ENCODE results near the gene TSHZ2. TPM values are rescaled to one million over a fixed set of nuclear protein-coding genes. Genes with fewer than 3 reads are reported as not detected.
"Not testable (repeated sequence)": the region's sequence is repeated elsewhere in the genome, so short reads cannot be mapped to it uniquely, and the experiment has no call there.

Gene TSHZ2
- total and polyA plus RNA-seq, 2 donors (not counting 3 experiments of a cell fraction or from before 2014, with no cell fraction given): not detected

DNA sequence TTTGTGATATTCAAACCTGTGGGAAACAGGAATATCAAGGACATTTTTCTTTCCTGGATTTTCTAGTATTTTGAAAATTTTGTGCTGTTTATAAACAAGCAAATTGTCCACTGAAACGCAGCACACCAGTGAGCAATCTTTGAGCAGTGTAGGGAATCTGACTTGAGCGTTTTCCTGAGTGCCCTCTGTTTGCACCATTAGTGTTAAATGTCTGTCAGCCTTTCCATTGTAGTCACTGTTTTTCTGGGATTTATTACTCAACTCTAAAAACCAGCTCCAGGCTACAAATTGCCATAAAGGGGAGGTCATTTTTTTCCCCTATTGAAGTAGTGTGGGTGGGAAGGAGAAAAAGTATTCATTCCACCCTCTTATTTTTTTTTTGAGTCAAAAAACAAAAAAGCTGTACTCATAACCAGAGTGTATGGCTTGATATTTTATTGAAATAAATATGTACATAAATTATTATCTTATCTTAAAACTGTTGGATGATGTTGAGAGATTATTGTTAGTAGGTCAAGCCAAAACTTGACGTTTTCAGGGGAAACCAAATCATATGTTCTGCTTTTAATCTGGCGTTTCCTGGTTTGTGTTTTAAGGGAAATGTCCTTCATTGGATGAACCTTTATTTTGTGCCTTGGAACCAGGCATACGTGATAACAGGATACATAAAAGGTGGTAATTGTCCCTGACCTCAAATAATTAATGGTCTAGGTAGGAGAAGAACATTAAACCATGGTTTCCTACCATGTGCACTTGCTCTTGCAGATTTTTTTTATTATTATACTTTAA is 51.8 kb downstream of the TSHZ2 start:
- dilution Hi-C loops (cut with MboI; ENCODE audit: extremely low pct_ligation_motif_present, low sequenced_read_pairs): no loop called here
- H3K9ac ChIP-seq (replicated peaks; ENCODE audit: extremely low read depth, insufficient read depth, low read length): no peak overlapping the region
- TF ChIP-seq JUN (IDR thresholded peaks at IDR 0.05; ENCODE audit: borderline replicate concordance, insufficient read depth, insufficient read length, low read depth) (no peak), MYC (IDR thresholded peaks at IDR 0.05; ENCODE audit: low read depth, low read length) (no peak), EZH2 (IDR thresholded peaks at IDR 0.05; ENCODE audit: borderline replicate concordance, low read depth, low read length, severe bottlenecking) (no peak)
- TF ChIP-seq, protein P1, sequence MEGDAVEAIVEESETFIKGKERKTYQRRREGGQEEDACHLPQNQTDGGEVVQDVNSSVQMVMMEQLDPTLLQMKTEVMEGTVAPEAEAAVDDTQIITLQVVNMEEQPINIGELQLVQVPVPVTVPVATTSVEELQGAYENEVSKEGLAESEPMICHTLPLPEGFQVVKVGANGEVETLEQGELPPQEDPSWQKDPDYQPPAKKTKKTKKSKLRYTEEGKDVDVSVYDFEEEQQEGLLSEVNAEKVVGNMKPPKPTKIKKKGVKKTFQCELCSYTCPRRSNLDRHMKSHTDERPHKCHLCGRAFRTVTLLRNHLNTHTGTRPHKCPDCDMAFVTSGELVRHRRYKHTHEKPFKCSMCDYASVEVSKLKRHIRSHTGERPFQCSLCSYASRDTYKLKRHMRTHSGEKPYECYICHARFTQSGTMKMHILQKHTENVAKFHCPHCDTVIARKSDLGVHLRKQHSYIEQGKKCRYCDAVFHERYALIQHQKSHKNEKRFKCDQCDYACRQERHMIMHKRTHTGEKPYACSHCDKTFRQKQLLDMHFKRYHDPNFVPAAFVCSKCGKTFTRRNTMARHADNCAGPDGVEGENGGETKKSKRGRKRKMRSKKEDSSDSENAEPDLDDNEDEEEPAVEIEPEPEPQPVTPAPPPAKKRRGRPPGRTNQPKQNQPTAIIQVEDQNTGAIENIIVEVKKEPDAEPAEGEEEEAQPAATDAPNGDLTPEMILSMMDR (IDR thresholded peaks at IDR 0.05; ENCODE audit: extremely low read depth in 1 of 2, insufficient read depth in 1 of 2, low read depth in 1 of 2, low read length in 2 of 2): no peak
- H3K4me3 ChIP-seq (replicated peaks in 1 of 3; ENCODE audit: insufficient read depth in 1 of 3, low read depth in 1 of 3, low read length in 3 of 3): no peak overlapping the region
- H3K27me3 ChIP-seq (ENCODE audit: control insufficient read depth in 2 of 2, insufficient read depth in 2 of 2, low read length in 2 of 2): no peaks in the 10 kb centered on the region
- no peak overlapping the region for H3K27ac ChIP-seq (ENCODE audit: insufficient read depth, low read depth, low read length)
- POLR2A ChIA-PET: no interaction called here
- H2AFZ ChIP-seq (ENCODE audit: low read depth, low read length): no peak overlapping the region
- H3K4me1 ChIP-seq (ENCODE audit: control insufficient read depth, extremely low read depth, insufficient read depth, low read length): no peaks in the 10 kb centered on the region
- no peaks in the 10 kb centered on the region for H3K9me1 ChIP-seq (replicated peaks; ENCODE audit: control insufficient read depth, extremely low read depth, insufficient read depth, low read length)
- H3K9me3 ChIP-seq (replicated peaks; ENCODE audit: control insufficient read depth, insufficient read depth, low read length): no peaks in the 10 kb centered on the region
- no peaks in the 10 kb centered on the region for H4K20me1 ChIP-seq (replicated peaks; ENCODE audit: control insufficient read depth, extremely low read depth, insufficient read depth, low read length)
- H3K79me2 ChIP-seq (ENCODE audit: control insufficient read depth, insufficient read depth, low read length): no peaks in the 10 kb centered on the region
- BruUV-seq (replicated peaks): no TSS peak
- CTCF ChIA-PET: no interaction called here
- H3K36me3 ChIP-seq (ENCODE audit: control insufficient read depth in 2 of 2, extremely low read depth in 1 of 2, insufficient read depth in 2 of 2, low read length in 2 of 2): no peaks in the 10 kb centered on the region
- no peak overlapping the region for H3K4me2 ChIP-seq (ENCODE audit: insufficient read depth, low read length)
- intact Hi-C loops (cut with micrococcal nuclease): no loop called here
- no peak for DNase-seq (ENCODE audit: low read depth, low spot score)
- FAIRE-seq: no peak

DNA sequence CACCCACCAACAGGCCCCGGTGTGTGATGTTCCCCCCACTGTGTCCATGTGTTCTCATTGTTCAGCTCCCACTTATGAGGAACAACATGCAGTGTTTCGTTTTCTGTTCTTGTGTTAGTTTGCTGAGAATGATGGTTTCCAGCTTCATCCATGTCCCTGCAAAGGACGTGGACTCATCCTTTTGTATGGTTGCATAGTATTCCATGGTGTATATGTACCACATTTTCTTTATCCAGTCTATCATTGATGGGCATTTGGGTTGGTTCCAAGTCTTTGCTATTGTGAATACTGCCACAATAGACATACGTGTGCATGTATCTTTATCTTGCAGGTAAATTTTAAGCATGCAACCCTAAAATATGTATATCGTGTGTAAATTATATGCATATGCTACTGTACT is 52.5 kb downstream of the TSHZ2 start:
- H3K9me1 ChIP-seq (replicated peaks; ENCODE audit: control insufficient read depth, extremely low read depth, insufficient read depth, low read length); H3K4me3 ChIP-seq (replicated peaks in 1 of 3; ENCODE audit: insufficient read depth in 1 of 3, low read depth in 1 of 3, low read length in 3 of 3); intact Hi-C loops (cut with micrococcal nuclease); H3K9ac ChIP-seq (replicated peaks; ENCODE audit: extremely low read depth, insufficient read depth, low read length); H4K20me1 ChIP-seq (replicated peaks; ENCODE audit: control insufficient read depth, extremely low read depth, insufficient read depth, low read length); H3K79me2 ChIP-seq (ENCODE audit: control insufficient read depth, insufficient read depth, low read length); H3K4me2 ChIP-seq (ENCODE audit: insufficient read depth, low read length); DNase-seq (ENCODE audit: low read depth, low spot score); H2AFZ ChIP-seq (ENCODE audit: low read depth, low read length); H3K27me3 ChIP-seq (ENCODE audit: control insufficient read depth in 2 of 2, insufficient read depth in 2 of 2, low read length in 2 of 2); H3K27ac ChIP-seq (ENCODE audit: insufficient read depth, low read depth, low read length); POLR2A ChIA-PET; H3K9me3 ChIP-seq (replicated peaks; ENCODE audit: control insufficient read depth, insufficient read depth, low read length); FAIRE-seq; CTCF ChIA-PET; H3K36me3 ChIP-seq (ENCODE audit: control insufficient read depth in 2 of 2, extremely low read depth in 1 of 2, insufficient read depth in 2 of 2, low read length in 2 of 2); BruUV-seq (replicated peaks); H3K4me1 ChIP-seq (ENCODE audit: control insufficient read depth, extremely low read depth, insufficient read depth, low read length); dilution Hi-C loops (cut with MboI; ENCODE audit: extremely low pct_ligation_motif_present, low sequenced_read_pairs): not testable (repeated sequence)
